KMS-11 (cell line): ENCODE data around the gene MAP4.

ENCODE experiments used
- H2AFZ ChIP-seq: fragments of 200-600 bp; sonication (generic); 2 replicates; pipeline ENCODE4 v1.6.1; 2016; ENCODE audit warnings: antibody characterized with exemption, mixed run types, low read depth
- H3K27ac ChIP-seq: fragments of 200-600 bp; sonication (generic); 2 replicates; pipeline ENCODE4 v1.6.1; 2016; ENCODE audit warnings: mild to moderate bottlenecking, mixed run types
- H3K27me3 ChIP-seq: fragments of 200-600 bp; sonication (generic); 2 replicates; pipeline ENCODE4 v1.6.1; 2017; ENCODE audit warnings: mild to moderate bottlenecking, low read depth, mixed run types, moderate library complexity; ENCODE audit not compliant: insufficient read depth
- H3K36me3 ChIP-seq: fragments of 200-600 bp; sonication (generic); 2 replicates; pipeline ENCODE4 v1.6.1; 2017; ENCODE audit warnings: mild to moderate bottlenecking, mixed run types; ENCODE audit not compliant: insufficient read depth
- H3K4me1 ChIP-seq: fragments of 200-600 bp; sonication (generic); 2 replicates; pipeline ENCODE4 v1.6.1; 2016; ENCODE audit warnings: mild to moderate bottlenecking, low read depth, mixed run types; ENCODE audit not compliant: poor library complexity, severe bottlenecking
- H3K4me2 ChIP-seq: fragments of 200-600 bp; sonication (generic); 2 replicates; pipeline ENCODE4 v1.7.0; 2016; ENCODE audit warnings: mild to moderate bottlenecking, mixed run types
- H3K4me3 ChIP-seq: fragments of 200-600 bp; sonication (generic); IDR thresholded peaks from 2 replicates; pipeline ENCODE4 v1.6.1; 2017; ENCODE audit warnings: low read depth, low read length, mixed read lengths; ENCODE audit not compliant: insufficient read depth
- H3K79me2 ChIP-seq: fragments of 200-600 bp; sonication (generic); 2 replicates; pipeline ENCODE4 v1.6.1; 2016; ENCODE audit warnings: low read depth, mixed run types; ENCODE audit not compliant: insufficient read depth
- H3K9ac ChIP-seq: fragments of 200-600 bp; sonication (generic); 2 replicates; pipeline ENCODE4 v1.6.1; 2016; ENCODE audit warnings: mild to moderate bottlenecking, mixed run types
- H4K20me1 ChIP-seq: fragments of 200-600 bp; sonication (generic); 2 replicates; pipeline ENCODE4 v1.6.1; 2016; ENCODE audit warnings: mild to moderate bottlenecking, mixed run types; ENCODE audit not compliant: insufficient read depth
- TF ChIP-seq, protein P1 (sequence below): fragments of 200-600 bp; sonication (generic); conservative IDR thresholded peaks from 2 replicates; pipeline ENCODE4 v1.6.1; 2017; ENCODE audit warnings: low read depth, mild to moderate bottlenecking, antibody characterized with exemption, low read length, moderate library complexity, mixed read lengths

Gene MAP4

DNA sequence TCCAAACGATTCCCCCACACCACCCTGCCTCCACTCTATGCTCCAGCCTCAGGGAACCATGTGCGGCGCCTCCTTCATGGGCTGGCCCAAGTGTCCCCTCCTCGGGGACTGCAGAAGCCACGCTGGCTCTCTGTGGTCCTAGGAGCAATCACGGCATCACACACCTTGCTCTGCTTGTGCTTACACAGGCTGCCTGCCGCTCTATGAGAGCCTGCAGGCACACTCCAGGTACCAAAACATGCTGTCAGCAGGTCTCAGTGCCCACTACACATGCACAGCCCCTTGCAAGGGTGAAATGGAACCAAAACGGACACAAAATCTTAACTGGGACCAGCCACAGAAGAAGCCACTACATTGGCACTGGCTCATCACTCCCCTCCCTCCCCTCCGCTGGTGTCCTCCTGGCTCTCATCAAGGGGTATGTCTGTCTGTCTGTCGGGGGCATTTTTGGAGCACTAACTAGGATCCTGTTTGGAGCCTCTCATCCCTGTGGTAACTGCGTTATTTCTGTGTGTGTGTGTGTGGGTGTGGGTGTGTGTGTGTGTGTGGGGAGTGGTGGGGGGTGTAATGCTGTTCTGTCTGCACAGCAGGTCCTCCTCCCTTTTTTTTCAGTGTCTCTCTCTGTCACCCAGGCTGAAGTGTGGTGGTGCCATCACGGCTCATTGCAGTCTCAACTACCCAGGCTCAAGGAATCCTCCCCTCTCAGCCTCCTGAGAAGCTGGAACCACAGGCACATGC lies 152.7 kb downstream of the MAP4 start:
- H4K20me1 ChIP-seq, result no peaks in the 10 kb centered on the region
- no peaks in the 10 kb centered on the region for H3K4me1 ChIP-seq
- TF ChIP-seq, protein P1, sequence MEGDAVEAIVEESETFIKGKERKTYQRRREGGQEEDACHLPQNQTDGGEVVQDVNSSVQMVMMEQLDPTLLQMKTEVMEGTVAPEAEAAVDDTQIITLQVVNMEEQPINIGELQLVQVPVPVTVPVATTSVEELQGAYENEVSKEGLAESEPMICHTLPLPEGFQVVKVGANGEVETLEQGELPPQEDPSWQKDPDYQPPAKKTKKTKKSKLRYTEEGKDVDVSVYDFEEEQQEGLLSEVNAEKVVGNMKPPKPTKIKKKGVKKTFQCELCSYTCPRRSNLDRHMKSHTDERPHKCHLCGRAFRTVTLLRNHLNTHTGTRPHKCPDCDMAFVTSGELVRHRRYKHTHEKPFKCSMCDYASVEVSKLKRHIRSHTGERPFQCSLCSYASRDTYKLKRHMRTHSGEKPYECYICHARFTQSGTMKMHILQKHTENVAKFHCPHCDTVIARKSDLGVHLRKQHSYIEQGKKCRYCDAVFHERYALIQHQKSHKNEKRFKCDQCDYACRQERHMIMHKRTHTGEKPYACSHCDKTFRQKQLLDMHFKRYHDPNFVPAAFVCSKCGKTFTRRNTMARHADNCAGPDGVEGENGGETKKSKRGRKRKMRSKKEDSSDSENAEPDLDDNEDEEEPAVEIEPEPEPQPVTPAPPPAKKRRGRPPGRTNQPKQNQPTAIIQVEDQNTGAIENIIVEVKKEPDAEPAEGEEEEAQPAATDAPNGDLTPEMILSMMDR, result no peak
- H3K9ac ChIP-seq, result no peak overlapping the region
- H3K4me2 ChIP-seq, result no peak overlapping the region
- no peak overlapping the region for H3K4me3 ChIP-seq
- H3K36me3 ChIP-seq, result no peaks in the 10 kb centered on the region
- H2AFZ ChIP-seq, result no peak overlapping the region
- no peak overlapping the region for H3K27ac ChIP-seq
- no peaks in the 10 kb centered on the region for H3K79me2 ChIP-seq
- no peaks in the 10 kb centered on the region for H3K27me3 ChIP-seq

DNA sequence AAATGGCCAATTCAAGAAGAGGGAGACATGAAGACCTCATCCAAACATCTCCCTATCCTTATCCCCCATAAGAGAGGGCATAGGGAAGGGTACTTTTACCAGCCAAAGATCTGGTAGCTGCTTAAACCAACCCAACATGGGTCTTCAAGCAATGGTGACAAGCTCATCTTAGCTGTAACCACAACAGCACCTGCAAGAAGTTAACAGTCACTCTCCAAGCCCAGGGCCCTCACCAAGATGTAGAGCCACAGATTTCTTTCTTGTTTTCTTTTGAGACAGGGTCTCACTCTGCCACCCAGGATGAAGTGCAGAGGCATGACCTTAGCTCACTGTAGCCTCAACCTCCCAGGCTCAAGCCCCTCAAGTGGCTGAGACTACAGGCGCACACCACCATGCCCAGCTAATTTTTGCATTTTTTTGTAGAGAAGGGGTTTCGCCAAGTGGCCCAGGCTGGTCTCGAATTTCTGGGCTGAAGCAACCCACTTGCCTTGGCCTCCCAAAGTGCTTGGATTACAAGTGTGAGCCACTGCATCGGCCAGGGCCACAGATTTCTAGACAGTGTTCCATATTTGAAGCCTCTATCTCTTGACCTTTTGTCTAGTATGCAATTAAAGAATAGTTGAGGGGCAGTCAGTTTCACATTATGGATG lies 156.1 kb downstream of the MAP4 start:
- no peak overlapping the region for H3K9ac ChIP-seq
- no peak overlapping the region for H3K27ac ChIP-seq
- H2AFZ ChIP-seq, result no peak overlapping the region
- TF ChIP-seq, protein P1, result no peak
- no peaks in the 10 kb centered on the region for H3K4me1 ChIP-seq
- no peaks in the 10 kb centered on the region for H3K79me2 ChIP-seq
- H3K4me2 ChIP-seq, result no peak overlapping the region
- no peaks in the 10 kb centered on the region for H3K36me3 ChIP-seq
- no peak overlapping the region for H3K4me3 ChIP-seq
- no peaks in the 10 kb centered on the region for H3K27me3 ChIP-seq
- H4K20me1 ChIP-seq, result no peaks in the 10 kb centered on the region

DNA sequence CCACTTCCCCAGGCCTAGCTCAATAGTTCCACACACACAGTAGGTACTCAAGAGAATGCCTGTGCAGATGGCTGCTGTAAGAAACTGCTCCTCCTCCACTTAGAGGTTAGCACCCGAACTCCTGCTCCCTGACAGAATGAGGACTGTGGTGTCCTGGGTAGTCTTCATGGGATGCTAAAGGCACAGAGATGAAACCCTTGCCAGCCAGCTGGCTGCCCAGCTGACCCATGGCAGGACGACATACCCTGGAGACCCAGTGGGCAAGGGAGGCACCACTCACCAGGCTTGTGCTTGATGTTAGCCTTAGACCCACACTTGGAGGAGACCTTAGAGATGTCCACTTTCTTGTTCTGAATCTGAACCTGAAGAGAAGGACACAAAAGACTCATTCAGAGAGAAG lies 159.1 kb downstream of the MAP4 start:
- H3K27me3 ChIP-seq, result no peaks in the 10 kb centered on the region
- H3K4me3 ChIP-seq, result no peak overlapping the region
- H3K36me3 ChIP-seq, result no peaks in the 10 kb centered on the region
- H3K9ac ChIP-seq, result no peak overlapping the region
- H3K27ac ChIP-seq, result no peak overlapping the region
- no peak overlapping the region for H2AFZ ChIP-seq
- H3K4me2 ChIP-seq, result no peak overlapping the region
- H3K79me2 ChIP-seq, result no peaks in the 10 kb centered on the region
- TF ChIP-seq, protein P1, result no peak
- H3K4me1 ChIP-seq, result no peaks in the 10 kb centered on the region
- no peaks in the 10 kb centered on the region for H4K20me1 ChIP-seq

DNA sequence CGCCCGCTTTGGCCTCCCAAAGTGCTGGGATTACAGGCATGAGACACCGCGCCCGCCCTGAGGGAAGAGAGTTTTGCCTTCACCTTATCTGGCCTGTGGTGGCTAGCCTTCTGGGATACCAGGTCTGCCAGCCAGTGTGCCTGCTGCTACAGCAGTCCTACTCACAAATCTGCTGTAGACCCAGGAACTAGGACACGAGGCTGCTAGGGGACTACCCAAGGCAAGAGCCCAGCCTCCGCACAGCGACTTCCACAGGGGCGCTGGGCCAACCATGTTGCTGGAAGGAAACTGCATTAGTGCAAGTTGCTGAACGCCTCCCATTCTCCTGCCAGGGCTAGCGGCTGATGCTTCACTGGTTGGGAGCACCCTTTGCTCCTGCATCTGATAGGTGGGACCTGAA lies 159.5 kb downstream of the MAP4 start:
- Histone ChIP-seq H3K36me3 (no peaks in the 10 kb centered on the region), H3K27ac (no peak overlapping the region), H3K4me2 (no peak overlapping the region), H3K9ac (no peak overlapping the region), H3K27me3 (no peaks in the 10 kb centered on the region), H2AFZ (no peak overlapping the region), H3K79me2 (no peaks in the 10 kb centered on the region), H3K4me3 (no peak overlapping the region), H3K4me1 (no peaks in the 10 kb centered on the region), H4K20me1 (no peaks in the 10 kb centered on the region)
- TF ChIP-seq, protein P1, result no peak
